Nephron (organoid): ENCODE results near the gene ZNF205.

Experiments
- H3K27ac Mint-ChIP-seq, 3 experiments: 2 replicates each; pipeline ENCODE4 v1.8.0; 2020; ENCODE audit warnings: mixed read lengths in 3 of 3, mild to moderate bottlenecking in 2 of 3, moderate library complexity in 1 of 3
- H3K27me3 Mint-ChIP-seq: 2 replicates; pipeline ENCODE4 v1.8.0; 2021; ENCODE audit warnings: low read depth, mild to moderate bottlenecking, moderate library complexity, mixed read lengths
- H3K36me3 Mint-ChIP-seq: 2 replicates; pipeline ENCODE4 v1.8.0; 2020; ENCODE audit warnings: low read depth, mixed read lengths
- H3K4me1 Mint-ChIP-seq: 2 replicates; pipeline ENCODE4 v1.8.0; 2020; ENCODE audit warnings: mixed read lengths
- H3K4me3 Mint-ChIP-seq, 3 experiments: 2 replicates each; pipeline ENCODE4 v1.8.0; 2020; ENCODE audit warnings: mild to moderate bottlenecking in 3 of 3, mixed read lengths in 3 of 3, moderate library complexity in 2 of 3
- H3K9me3 Mint-ChIP-seq: 2 replicates; pipeline ENCODE4 v1.8.0; 2020; ENCODE audit warnings: mixed read lengths
- TF ChIP-seq, protein P1 (sequence below), 3 experiments: fragments of 200-600 bp; sonication (generic); IDR thresholded peaks; one replicate each; pipeline ENCODE4 v1.5.0; 2021; ENCODE audit warnings: antibody characterized with exemption in 3 of 3; ENCODE audit not compliant: unreplicated experiment in 3 of 3

Gene ZNF205

DNA sequence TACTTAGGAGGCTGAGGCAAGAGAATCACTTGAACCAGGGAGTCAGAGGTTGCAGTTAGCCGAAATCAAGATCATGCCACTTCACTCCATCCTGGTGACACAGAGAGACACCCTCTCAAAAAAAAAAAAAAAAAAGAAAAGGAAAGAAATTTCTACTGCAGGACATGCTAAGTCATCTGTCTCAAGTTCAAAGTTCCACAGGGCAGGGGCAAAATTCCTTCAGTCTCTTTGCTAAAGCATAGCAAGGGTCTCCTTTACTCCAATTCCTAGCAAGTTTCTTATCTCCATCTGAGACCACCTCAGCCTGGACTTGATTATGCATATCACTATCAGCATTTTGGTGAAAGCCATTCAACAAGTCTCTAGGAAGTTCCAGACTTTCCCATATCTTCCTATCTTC lies 27.9 kb upstream of the ZNF205 start:
- TF ChIP-seq, protein P1, sequence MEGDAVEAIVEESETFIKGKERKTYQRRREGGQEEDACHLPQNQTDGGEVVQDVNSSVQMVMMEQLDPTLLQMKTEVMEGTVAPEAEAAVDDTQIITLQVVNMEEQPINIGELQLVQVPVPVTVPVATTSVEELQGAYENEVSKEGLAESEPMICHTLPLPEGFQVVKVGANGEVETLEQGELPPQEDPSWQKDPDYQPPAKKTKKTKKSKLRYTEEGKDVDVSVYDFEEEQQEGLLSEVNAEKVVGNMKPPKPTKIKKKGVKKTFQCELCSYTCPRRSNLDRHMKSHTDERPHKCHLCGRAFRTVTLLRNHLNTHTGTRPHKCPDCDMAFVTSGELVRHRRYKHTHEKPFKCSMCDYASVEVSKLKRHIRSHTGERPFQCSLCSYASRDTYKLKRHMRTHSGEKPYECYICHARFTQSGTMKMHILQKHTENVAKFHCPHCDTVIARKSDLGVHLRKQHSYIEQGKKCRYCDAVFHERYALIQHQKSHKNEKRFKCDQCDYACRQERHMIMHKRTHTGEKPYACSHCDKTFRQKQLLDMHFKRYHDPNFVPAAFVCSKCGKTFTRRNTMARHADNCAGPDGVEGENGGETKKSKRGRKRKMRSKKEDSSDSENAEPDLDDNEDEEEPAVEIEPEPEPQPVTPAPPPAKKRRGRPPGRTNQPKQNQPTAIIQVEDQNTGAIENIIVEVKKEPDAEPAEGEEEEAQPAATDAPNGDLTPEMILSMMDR (IDR thresholded peaks at IDR 0.05; ENCODE audit: unreplicated experiment in 3 of 3), result no peak
- Mint-ChIP-seq H3K4me3 (no peak overlapping the region), H3K27ac (no peak overlapping the region), H3K27me3 (peaks cover 6% of the 10 kb centered on the region), H3K9me3 (no peaks in the 10 kb centered on the region), H3K4me1 (peaks cover 15% of the 10 kb centered on the region), H3K36me3 (no peaks in the 10 kb centered on the region)

DNA sequence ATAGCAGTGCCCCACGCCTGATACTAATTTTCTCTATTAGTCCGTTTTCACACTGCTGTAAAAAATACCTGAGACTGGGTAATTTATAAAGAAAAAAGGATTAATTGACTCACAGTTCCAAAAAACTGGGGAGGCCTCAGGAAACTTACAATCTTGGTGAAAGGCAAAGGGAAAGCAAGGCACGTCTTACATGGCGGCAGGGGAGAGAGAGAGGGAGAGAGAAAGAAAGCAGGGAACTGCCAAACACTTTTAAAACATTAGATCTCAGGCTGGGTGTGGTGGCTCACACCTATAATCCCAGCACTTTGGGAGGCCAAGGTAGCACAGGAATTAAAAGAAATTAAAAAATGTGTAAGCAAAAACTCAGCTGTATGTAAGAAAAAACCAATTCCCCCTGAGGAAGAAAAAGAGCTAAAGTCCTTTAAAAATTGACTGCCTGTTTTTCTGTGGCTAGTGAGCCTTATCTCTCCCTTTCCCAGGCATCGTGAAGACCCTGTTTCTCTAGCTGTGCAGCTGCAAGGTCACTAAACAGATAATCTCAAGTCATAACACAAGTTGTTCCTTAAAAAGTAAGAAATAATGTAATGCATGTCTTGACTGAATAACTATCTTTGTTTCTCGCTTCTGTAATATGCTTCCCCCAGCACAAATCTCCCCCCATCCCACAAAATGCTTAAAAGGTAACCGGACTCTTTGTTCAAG lies 27.3 kb upstream of the ZNF205 start:
- no peaks in the 10 kb centered on the region for H3K36me3 Mint-ChIP-seq
- no peaks in the 10 kb centered on the region for H3K9me3 Mint-ChIP-seq
- H3K27me3 Mint-ChIP-seq, result peaks cover under 1% of the 10 kb centered on the region
- H3K4me1 Mint-ChIP-seq, result peaks cover 15% of the 10 kb centered on the region
- no peak overlapping the region for H3K4me3 Mint-ChIP-seq
- TF ChIP-seq, protein P1 (IDR thresholded peaks at IDR 0.05; ENCODE audit: unreplicated experiment in 3 of 3), result no peak
- H3K27ac Mint-ChIP-seq, result no peak overlapping the region

DNA sequence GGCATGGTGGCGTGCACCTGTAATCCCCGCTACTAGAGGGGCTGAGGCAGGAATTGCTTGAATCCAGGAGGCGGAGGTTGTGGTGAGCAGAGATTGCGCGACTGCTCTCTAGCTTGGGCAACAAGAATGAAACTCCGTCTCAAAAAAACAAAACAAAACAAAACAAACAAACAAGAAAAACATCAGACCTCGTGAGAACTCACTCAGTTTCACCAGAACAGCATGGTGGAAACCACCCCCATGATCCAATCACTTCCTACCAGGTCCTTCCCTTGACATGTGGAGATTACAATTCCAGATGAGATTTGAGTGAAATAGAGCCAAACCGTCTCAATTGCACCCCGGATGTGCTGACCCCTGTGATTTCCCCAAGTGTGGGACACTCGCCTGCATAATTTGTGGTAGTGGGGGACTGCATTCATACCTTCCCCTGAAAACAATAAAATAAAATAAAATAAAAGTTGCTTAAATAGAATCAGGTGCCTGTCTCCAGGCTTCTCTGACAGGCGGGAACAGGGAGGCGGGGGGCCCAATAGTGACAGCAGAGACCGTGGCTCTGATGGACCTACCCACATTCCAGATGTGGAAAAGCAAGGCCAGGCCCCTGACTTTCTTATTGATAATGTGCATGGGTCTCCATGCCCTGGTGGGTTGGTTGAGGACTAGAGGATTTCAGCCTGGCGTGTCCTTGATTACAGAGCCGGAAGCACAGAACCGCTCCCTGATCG lies 26.4 kb upstream of the ZNF205 start:
- Mint-ChIP-seq H3K4me3 (no peak overlapping the region), H3K27ac (no peak overlapping the region), H3K9me3 (no peaks in the 10 kb centered on the region), H3K27me3 (no peaks in the 10 kb centered on the region), H3K4me1 (peaks cover 15% of the 10 kb centered on the region), H3K36me3 (no peaks in the 10 kb centered on the region)
- TF ChIP-seq, protein P1 (IDR thresholded peaks at IDR 0.05; ENCODE audit: unreplicated experiment in 3 of 3), result no peak

DNA sequence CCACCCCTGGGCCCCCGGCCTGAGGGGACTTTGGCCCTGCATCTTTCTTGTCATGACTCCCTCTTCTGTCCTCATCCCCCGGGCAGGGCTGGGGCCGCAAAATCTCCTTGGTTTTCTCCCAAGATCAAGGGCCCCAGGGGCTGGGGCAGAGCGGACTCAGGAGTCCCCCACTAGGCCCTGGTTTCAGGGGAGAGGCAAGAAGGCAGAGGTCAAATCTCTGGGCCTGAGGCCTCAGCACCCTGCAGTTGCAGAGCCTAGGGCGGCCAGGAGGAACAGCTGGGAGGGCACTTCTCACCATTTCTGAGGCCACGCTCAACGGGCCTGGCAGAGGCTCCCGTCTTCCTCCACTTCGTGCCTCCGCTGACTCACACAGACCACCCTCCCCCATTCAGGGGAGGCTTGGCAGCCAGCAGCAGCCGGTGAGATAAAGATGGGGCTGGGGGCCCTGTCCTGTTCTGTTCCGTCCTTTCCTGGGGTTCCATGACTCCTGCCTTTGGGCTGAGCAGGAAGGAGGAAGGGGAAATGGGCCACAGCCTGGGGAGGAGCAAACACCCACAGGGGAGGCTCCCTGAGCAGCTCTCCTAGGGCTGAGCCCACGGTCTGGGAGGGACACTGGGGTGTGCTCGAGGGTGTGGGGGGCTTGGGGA lies 25.7 kb upstream of the ZNF205 start:
- no peaks in the 10 kb centered on the region for H3K36me3 Mint-ChIP-seq
- H3K9me3 Mint-ChIP-seq, result no peaks in the 10 kb centered on the region
- no peak overlapping the region for H3K27ac Mint-ChIP-seq
- no peak overlapping the region for H3K4me3 Mint-ChIP-seq
- TF ChIP-seq, protein P1 (IDR thresholded peaks at IDR 0.05; ENCODE audit: unreplicated experiment in 3 of 3), result no peak
- H3K27me3 Mint-ChIP-seq, result peaks cover under 1% of the 10 kb centered on the region
- peaks cover 15% of the 10 kb centered on the region for H3K4me1 Mint-ChIP-seq

GRCh38 chr16:3087243-3088235 lies 24.8 kb upstream of the ZNF205 start:
- TF ChIP-seq, protein P1 (IDR thresholded peaks at IDR 0.05; ENCODE audit: unreplicated experiment in 3 of 3), result no peak
- Mint-ChIP-seq H3K27me3 (peaks cover 6% of the 10 kb centered on the region), H3K27ac (peak overlapping the region; percentile 33 to 89 (median 35)), H3K36me3 (no peaks in the 10 kb centered on the region), H3K4me1 (peaks cover 15% of the 10 kb centered on the region), H3K4me3 (peak overlapping the region in 2 of 3 experiments; percentile 3 to 20), H3K9me3 (no peaks in the 10 kb centered on the region)
